ENCODE results near the gene LSS. TPM values are rescaled to one million over a fixed set of nuclear protein-coding genes. Genes with fewer than 3 reads are reported as not detected.
"Not testable (repeated sequence)": the region's sequence is repeated elsewhere in the genome, so short reads cannot be mapped to it uniquely, and the experiment has no call there.

Gene LSS
- total and polyA plus RNA-seq, 5 donors from 2014 or later, result 8.8 to 51.6 (median 13.3) TPM

DNA sequence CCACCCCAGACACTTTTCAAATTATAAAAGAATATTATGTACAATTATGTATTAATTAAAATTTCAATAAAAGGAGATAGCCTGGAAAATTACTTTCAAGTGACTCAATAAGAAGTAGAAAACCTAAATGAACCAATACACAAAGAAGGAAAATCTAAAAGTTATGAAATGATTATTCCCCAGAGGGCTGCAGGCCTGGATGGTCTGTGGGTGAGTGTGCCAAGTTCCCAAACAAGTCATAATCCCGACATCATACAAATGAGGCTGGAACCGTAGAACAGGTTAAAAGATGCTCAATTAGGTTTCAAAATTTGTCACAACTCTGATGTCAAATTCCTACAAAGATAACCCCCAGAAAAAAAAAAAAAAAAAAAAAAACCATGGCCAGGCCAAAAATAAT lies 57.0 kb downstream of the LSS start:
- H3K9me3 Mint-ChIP-seq, result peaks cover 2 to 24% (median 12%) of the 10 kb centered on the region in 7 donors
- peaks cover 11% of the 10 kb centered on the region for H3K36me3 Mint-ChIP-seq
- H3K27ac ChIP-seq (ENCODE audit: insufficient read depth, low read length, poor library complexity, severe bottlenecking), result no peak overlapping the region
- no peaks in the 10 kb centered on the region for H3K4me1 ChIP-seq (ENCODE audit: control insufficient read depth, insufficient read depth, low read length, poor library complexity, severe bottlenecking)
- H3K9me3 ChIP-seq (ENCODE audit: control insufficient read depth in 2 of 2, low read length in 2 of 2), result peaks cover 7 to 10% of the 10 kb centered on the region in 2 experiments
- no peak overlapping the region for H3K4me3 Mint-ChIP-seq
- peaks cover 4 to 11% (median 5%) of the 10 kb centered on the region in 4 donors for H3K4me1 Mint-ChIP-seq
- no peaks in the 10 kb centered on the region for H3K36me3 ChIP-seq (ENCODE audit: control insufficient read depth, insufficient read depth, low read length)
- no peak overlapping the region for H3K4me3 ChIP-seq (ENCODE audit: low read depth, low read length)
- DNase-seq (no peak), ATAC-seq (ENCODE audit: low read depth in 2 of 2) (no peak)
- peaks cover 4% of the 10 kb centered on the region for H3K27me3 ChIP-seq (ENCODE audit: control insufficient read depth, insufficient read depth, low read length)
- H3K27ac Mint-ChIP-seq, result peak overlapping the region in 2 of 3 donors; percentile 23 to 45
- peaks cover 5% of the 10 kb centered on the region for H3K27me3 Mint-ChIP-seq

GRCh38 chr21:46170436-46171193 lies 58.0 kb downstream of the LSS start:
- ATAC-seq (ENCODE audit: low read depth in 2 of 2), result peak in 1 of 2 donors; percentile 37
- H3K27ac ChIP-seq (ENCODE audit: insufficient read depth, low read length, poor library complexity, severe bottlenecking), result peak overlapping the region; percentile 23
- peak in 2 of 3 donors; percentile 46 to 56 for DNase-seq

GRCh38 chr21:46168659-46169386 lies 59.8 kb downstream of the LSS start:
- H3K4me1 ChIP-seq (ENCODE audit: control insufficient read depth, insufficient read depth, low read length, poor library complexity, severe bottlenecking), result no peaks in the 10 kb centered on the region
- H3K27ac Mint-ChIP-seq, result peak overlapping the region in 1 of 3 donors; percentile 72
- no peak overlapping the region for H3K4me3 Mint-ChIP-seq
- no peaks in the 10 kb centered on the region for H3K27me3 Mint-ChIP-seq
- H3K4me3 ChIP-seq (ENCODE audit: low read depth, low read length), result no peak overlapping the region
- no peaks in the 10 kb centered on the region for H3K27me3 ChIP-seq (ENCODE audit: control insufficient read depth, insufficient read depth, low read length)
- DNase-seq (no peak), ATAC-seq (ENCODE audit: low read depth in 2 of 2) (no peak)
- H3K36me3 Mint-ChIP-seq, result no peaks in the 10 kb centered on the region
- H3K9me3 ChIP-seq (ENCODE audit: control insufficient read depth in 2 of 2, low read length in 2 of 2), result no peaks in the 10 kb centered on the region
- no peak overlapping the region for H3K27ac ChIP-seq (ENCODE audit: insufficient read depth, low read length, poor library complexity, severe bottlenecking)
- H3K4me1 Mint-ChIP-seq, result peaks cover 4 to 5% (median 5%) of the 10 kb centered on the region in 4 donors
- H3K9me3 Mint-ChIP-seq, result peaks cover 0 to 13% (median 3%) of the 10 kb centered on the region in 7 donors
- no peaks in the 10 kb centered on the region for H3K36me3 ChIP-seq (ENCODE audit: control insufficient read depth, insufficient read depth, low read length)

More at GRCh38 chr21:46170436-46171193, 58.0 kb downstream of the LSS start:
- not testable (repeated sequence) for H3K4me3 Mint-ChIP-seq; H3K4me3 ChIP-seq (ENCODE audit: low read depth, low read length); H3K27me3 ChIP-seq (ENCODE audit: control insufficient read depth, insufficient read depth, low read length); H3K4me1 Mint-ChIP-seq; H3K36me3 ChIP-seq (ENCODE audit: control insufficient read depth, insufficient read depth, low read length); H3K27me3 Mint-ChIP-seq; H3K4me1 ChIP-seq (ENCODE audit: control insufficient read depth, insufficient read depth, low read length, poor library complexity, severe bottlenecking)
- H3K9me3 Mint-ChIP-seq, result peaks cover 2 to 19% (median 12%) of the 10 kb centered on the region in 7 donors
- H3K27ac Mint-ChIP-seq, result peak overlapping the region in 1 of 3 donors; percentile 68
- H3K9me3 ChIP-seq (ENCODE audit: control insufficient read depth in 2 of 2, low read length in 2 of 2), result peaks cover 7 to 10% of the 10 kb centered on the region in 2 experiments
- peaks cover 11% of the 10 kb centered on the region for H3K36me3 Mint-ChIP-seq

GRCh38 chr21:46168238-46168637 lies 60.3 kb downstream of the LSS start:
- no peak for DNase-seq

DNA sequence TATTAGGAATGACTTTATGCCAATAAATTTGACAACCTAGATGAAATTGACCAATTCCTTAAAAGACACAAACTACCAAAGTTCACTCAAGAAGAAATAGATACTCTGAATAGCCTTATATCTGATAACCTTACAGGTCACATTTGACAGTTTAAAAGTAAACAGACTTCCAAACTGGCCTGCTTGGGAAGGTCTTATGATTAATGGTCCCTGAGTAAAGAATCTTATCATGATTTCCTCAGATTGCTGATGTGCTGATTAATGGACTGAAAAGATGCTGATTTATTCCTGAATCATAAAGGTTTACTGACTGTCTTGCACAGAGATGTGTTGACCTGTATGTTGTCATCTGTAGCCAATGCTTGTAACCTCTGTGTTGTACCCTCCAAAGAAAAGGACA lies 63.5 kb downstream of the LSS start:
- Histone ChIP-seq H3K9me3 (ENCODE audit: control insufficient read depth in 2 of 2, low read length in 2 of 2) (no peaks in the 10 kb centered on the region), H3K4me1 (ENCODE audit: control insufficient read depth, insufficient read depth, low read length, poor library complexity, severe bottlenecking) (no peaks in the 10 kb centered on the region), H3K36me3 (ENCODE audit: control insufficient read depth, insufficient read depth, low read length) (no peaks in the 10 kb centered on the region), H3K27me3 (ENCODE audit: control insufficient read depth, insufficient read depth, low read length) (no peaks in the 10 kb centered on the region), H3K27ac (ENCODE audit: insufficient read depth, low read length, poor library complexity, severe bottlenecking) (no peak overlapping the region), H3K4me3 (ENCODE audit: low read depth, low read length) (no peak overlapping the region)
- peaks cover 8% of the 10 kb centered on the region for H3K27me3 Mint-ChIP-seq
- ATAC-seq (ENCODE audit: low read depth in 2 of 2) (no peak), DNase-seq (no peak)
- H3K9me3 Mint-ChIP-seq, result no peaks in the 10 kb centered on the region
- H3K4me1 Mint-ChIP-seq, result peaks cover 0 to 5% (median 0%) of the 10 kb centered on the region in 4 donors
- no peaks in the 10 kb centered on the region for H3K36me3 Mint-ChIP-seq
- H3K4me3 Mint-ChIP-seq, result no peak overlapping the region
- no peak overlapping the region for H3K27ac Mint-ChIP-seq

More at GRCh38 chr21:46168238-46168637, 60.3 kb downstream of the LSS start:
- no peaks in the 10 kb centered on the region for H3K9me3 ChIP-seq (ENCODE audit: control insufficient read depth in 2 of 2, low read length in 2 of 2)
- peak overlapping the region in 1 of 3 donors; percentile 72 for H3K27ac Mint-ChIP-seq
- H3K9me3 Mint-ChIP-seq, result peaks cover 0 to 9% (median under 1%) of the 10 kb centered on the region in 7 donors
- no peaks in the 10 kb centered on the region for H3K4me1 ChIP-seq (ENCODE audit: control insufficient read depth, insufficient read depth, low read length, poor library complexity, severe bottlenecking)
- peaks cover 4 to 7% (median 5%) of the 10 kb centered on the region in 4 donors for H3K4me1 Mint-ChIP-seq
- peaks cover 4% of the 10 kb centered on the region for H3K27me3 Mint-ChIP-seq
- H3K36me3 Mint-ChIP-seq, result no peaks in the 10 kb centered on the region
- no peaks in the 10 kb centered on the region for H3K36me3 ChIP-seq (ENCODE audit: control insufficient read depth, insufficient read depth, low read length)
- H3K27me3 ChIP-seq (ENCODE audit: control insufficient read depth, insufficient read depth, low read length), result no peaks in the 10 kb centered on the region
- no peak for ATAC-seq (ENCODE audit: low read depth in 2 of 2)
- H3K27ac ChIP-seq (ENCODE audit: insufficient read depth, low read length, poor library complexity, severe bottlenecking), result no peak overlapping the region
- H3K4me3 Mint-ChIP-seq, result no peak overlapping the region
- no peak overlapping the region for H3K4me3 ChIP-seq (ENCODE audit: low read depth, low read length)

GRCh38 chr21:46163380-46163779 lies 65.2 kb downstream of the LSS start:
- Mint-ChIP-seq H3K27me3 (peaks cover 8% of the 10 kb centered on the region), H3K36me3 (no peaks in the 10 kb centered on the region), H3K9me3 (no peaks in the 10 kb centered on the region), H3K27ac (no peak overlapping the region), H3K4me3 (peak overlapping the region in 1 of 4 donors; percentile 33), H3K4me1 (peaks cover 0 to 5% (median 0%) of the 10 kb centered on the region in 4 donors)
- no peak for ATAC-seq (ENCODE audit: low read depth in 2 of 2)
- Histone ChIP-seq H3K4me1 (ENCODE audit: control insufficient read depth, insufficient read depth, low read length, poor library complexity, severe bottlenecking) (no peaks in the 10 kb centered on the region), H3K36me3 (ENCODE audit: control insufficient read depth, insufficient read depth, low read length) (no peaks in the 10 kb centered on the region), H3K4me3 (ENCODE audit: low read depth, low read length) (no peak overlapping the region), H3K27ac (ENCODE audit: insufficient read depth, low read length, poor library complexity, severe bottlenecking) (no peak overlapping the region), H3K27me3 (ENCODE audit: control insufficient read depth, insufficient read depth, low read length) (no peaks in the 10 kb centered on the region), H3K9me3 (ENCODE audit: control insufficient read depth in 2 of 2, low read length in 2 of 2) (no peaks in the 10 kb centered on the region)
- no peak for DNase-seq

DNA sequence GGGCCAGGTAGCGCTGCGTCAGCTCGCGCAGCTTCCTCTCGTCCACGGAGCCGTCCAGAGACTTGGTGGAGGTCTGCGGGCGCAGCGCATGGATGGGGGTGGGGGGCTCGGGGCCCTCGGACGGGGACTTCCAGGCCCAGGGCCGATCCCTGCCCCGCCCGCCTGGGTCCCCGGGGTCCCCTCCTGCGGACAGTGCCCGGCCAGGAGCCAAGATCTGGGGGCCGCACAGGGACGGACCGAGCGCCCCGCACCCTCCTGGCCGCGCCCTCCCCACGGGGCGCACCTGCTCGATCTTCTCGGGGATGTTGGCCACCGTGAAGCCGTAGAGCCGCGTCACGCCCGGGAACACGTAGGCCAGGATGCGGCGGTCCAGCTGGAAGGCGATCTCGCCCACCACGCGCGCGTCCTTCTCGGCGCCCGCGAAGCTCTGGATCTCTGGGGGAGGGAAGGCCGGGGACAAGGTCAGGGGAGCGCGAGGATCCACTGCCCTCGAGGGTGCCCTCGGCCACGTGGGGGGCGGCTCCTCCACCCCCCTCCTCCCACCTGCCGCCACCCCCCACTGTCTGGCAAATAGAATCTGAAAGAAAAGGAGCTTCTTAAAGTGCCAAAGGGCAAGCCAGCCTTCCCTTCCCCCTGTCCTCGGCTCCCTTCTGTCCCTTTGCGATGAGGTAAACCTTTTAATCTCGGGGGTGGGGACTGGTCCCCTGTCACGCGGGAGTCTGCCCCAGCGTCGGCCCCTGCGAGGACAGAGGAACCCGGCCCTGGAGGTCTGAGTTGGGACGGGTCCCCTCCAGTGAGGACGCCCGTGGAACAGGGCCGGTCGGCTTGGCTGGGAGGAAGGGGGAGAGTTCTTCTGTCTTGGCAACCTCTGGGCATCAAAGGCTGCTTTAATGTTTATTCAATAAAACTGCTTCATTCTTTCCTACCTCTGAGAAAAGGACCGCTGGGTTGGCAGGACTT lies 66.7 kb downstream of the LSS start:
- no peaks in the 10 kb centered on the region for H3K27me3 ChIP-seq (ENCODE audit: control insufficient read depth, insufficient read depth, low read length)
- ATAC-seq (ENCODE audit: low read depth in 2 of 2) (no peak), DNase-seq (no peak)
- no peak overlapping the region for H3K4me3 ChIP-seq (ENCODE audit: low read depth, low read length)
- no peak overlapping the region for H3K4me3 Mint-ChIP-seq
- H3K9me3 ChIP-seq (ENCODE audit: control insufficient read depth in 2 of 2, low read length in 2 of 2), result no peaks in the 10 kb centered on the region
- no peaks in the 10 kb centered on the region for H3K36me3 Mint-ChIP-seq
- peak overlapping the region in 1 of 3 donors; percentile 26 for H3K27ac Mint-ChIP-seq
- H3K4me1 ChIP-seq (ENCODE audit: control insufficient read depth, insufficient read depth, low read length, poor library complexity, severe bottlenecking), result no peaks in the 10 kb centered on the region
- no peaks in the 10 kb centered on the region for H3K36me3 ChIP-seq (ENCODE audit: control insufficient read depth, insufficient read depth, low read length)
- no peak overlapping the region for H3K27ac ChIP-seq (ENCODE audit: insufficient read depth, low read length, poor library complexity, severe bottlenecking)
- H3K9me3 Mint-ChIP-seq, result no peaks in the 10 kb centered on the region
- H3K4me1 Mint-ChIP-seq, result peaks cover 0 to 5% (median 0%) of the 10 kb centered on the region in 4 donors
- peaks cover 12% of the 10 kb centered on the region for H3K27me3 Mint-ChIP-seq

All from CD4-positive, CD25-positive, alpha-beta regulatory T cell (primary cell).